NCI-H2029 (cell line): Measurements from ENCODE around the gene VTI1A.
"Not testable (repeated sequence)": the region's sequence is repeated elsewhere in the genome, so short reads cannot be mapped to it uniquely, and the experiment has no call there.

Source experiments
- DNase-seq: peaks from one replicate; lab custom pipeline; 2025; lab: John Stamatoyannopoulos, UW

Gene VTI1A

DNA sequence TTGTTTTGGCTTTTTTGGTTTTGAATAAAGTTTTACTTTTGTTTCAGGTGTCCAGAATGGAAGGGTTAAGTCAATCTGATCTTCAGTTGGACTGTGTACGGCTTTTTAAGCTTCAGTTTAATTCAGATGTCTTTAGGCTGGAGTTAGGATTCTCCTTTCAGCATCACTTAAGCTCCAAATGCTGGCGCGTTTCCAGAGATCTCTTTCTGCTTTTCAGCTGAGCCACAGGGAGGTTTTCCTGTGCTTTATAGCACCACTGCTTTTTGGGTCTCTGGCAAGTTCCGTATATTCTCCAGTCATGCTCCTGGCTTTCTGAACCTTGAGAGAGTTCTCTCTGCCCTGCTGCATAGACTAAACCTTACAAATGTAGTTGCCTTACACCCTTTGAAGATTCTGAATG is 60.0 kb downstream of the VTI1A start:
- DNase-seq, result no peak

- no peak for DNase-seq
These were observed 61.0 kb downstream of the VTI1A start for GRCh38 chr10:112507988-112508387.

DNA sequence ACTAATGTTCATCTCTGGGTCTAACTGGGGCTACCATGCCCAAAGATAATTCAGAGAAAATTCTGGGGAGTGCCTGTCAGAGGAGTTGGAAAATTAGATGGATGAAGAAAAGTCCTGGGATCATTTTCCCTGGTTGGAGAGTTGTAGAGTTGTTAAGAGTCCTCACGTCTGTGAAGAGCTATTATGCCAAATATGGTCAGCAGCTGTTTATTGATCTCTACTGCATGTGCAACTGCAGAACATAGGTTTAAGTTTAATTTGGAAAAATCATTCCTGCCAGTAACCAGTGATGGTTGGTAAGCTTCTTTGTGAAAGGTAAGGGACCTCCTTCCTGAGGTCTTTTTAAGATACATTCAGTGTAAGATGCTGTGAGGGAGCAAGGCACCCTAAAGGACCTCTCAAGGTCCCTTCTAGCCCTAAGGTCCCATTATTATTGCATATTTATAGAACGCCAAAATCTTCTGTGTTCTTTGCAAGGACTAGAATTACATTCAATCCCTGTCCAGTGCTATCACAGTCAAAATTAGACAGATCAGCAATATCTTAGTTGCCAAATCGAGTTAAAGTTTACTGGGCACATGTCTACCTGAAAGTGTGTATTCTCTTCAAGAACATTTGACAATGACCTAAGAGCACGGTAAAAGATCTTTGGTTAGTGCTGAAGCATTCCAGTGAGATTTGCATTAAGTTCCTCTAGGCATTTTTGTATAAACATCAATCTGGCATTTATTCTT is 62.7 kb downstream of the VTI1A start:
- DNase-seq, result no peak

DNA sequence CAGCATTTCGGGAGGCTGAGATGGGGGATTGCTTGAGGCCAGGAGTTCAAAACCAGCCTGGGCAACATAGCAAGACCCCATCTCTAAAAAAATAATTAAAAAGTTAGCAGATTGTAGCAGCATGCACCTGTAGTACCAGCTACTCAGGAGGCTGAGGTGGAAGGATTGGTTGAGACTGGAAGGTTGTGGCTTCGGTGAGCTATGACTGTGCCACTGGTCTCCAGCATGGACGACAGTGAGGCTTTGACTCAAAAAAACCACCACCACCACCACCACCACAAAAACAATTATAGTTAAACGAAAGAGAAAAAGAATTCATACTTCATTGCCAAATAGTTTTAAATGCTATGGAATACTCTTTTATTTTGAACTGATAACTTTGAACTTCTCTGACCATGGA is 63.4 kb downstream of the VTI1A start:
- DNase-seq, result no peak

GRCh38 chr10:112512294-112512693 is 65.3 kb downstream of the VTI1A start:
- no peak for DNase-seq

DNA sequence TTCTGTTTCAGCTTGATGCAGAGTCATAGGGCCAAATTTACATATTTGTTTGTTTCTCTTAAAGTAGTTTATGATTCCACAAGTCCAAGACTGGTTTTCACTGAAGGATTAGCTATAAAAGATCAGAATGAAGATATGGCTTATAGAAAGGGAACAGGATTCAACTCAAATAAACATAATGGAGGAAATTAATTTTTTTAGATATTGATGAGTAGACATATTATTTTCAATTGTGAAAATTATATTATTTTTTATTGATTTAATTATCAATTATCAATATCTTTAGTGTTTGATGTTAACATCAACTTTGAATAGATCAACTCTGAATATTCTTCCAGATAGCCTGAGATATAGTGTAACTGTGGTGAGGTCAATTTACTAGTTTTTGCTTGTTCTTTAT is 68.1 kb downstream of the VTI1A start:
- no peak for DNase-seq

GRCh38 chr10:112515852-112516251 is 68.8 kb downstream of the VTI1A start:
- no peak for DNase-seq

DNA sequence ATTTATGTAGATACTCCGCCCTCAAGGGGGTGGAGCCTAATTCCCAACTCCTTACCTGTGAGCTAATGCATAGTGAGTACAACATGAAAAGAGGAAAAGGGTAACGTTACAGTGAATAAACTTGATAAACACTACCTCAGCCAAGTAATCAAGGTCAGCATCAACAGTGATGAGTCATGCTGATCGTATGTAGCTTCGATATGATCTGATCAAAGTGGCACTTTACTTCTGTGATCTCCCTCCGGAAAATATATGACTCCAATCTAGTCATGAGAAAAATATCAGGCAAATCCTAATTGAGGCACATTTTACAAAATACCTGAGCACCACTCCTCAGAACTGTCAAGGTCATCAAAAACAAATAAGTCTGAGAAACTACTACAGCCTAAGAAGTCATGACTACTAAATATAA is 70.4 kb downstream of the VTI1A start:
- no peak for DNase-seq

GRCh38 chr10:112519133-112519761 is 72.2 kb downstream of the VTI1A start:
- DNase-seq, result no peak

DNA sequence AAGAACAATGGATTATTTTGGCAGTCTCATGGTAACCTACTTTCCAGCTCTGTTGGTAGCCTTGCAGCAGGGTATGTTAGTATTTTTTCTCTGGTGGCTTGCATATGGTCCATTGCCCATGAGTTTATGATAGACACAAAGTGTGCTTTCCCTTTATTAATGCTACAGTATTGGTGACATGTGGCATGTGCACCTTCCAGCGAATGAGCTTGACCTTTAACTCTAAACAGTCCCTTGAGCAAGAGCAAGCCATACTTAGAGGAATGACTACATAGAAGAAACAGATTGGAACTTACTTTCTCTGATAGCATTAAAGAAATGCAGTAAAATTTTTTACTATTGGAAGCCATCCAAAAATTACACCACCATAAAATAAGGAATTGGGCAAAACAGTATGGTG is 73.9 kb downstream of the VTI1A start:
- no peak for DNase-seq

DNA sequence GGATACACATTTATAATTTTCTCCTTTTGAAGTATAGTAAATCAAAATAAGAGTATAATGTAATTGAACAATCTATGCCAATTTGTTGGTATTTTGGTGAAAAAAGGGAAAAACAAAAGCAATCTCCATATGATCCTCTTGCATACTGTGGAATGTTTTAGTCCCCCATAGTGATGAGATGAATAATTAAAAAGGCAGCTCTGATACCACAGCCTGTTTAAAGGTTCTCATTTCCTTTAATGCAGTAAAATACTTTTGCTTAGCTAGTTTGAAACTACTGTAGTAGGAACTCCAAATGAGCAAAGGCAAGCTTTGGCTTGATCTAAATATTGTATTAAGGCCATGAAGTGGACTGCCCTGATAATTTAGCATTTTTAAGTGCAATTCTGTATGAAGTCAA is 77.6 kb downstream of the VTI1A start:
- DNase-seq, result no peak

- no peak for DNase-seq
These were observed 78.2 kb downstream of the VTI1A start for GRCh38 chr10:112525200-112525599.

DNA sequence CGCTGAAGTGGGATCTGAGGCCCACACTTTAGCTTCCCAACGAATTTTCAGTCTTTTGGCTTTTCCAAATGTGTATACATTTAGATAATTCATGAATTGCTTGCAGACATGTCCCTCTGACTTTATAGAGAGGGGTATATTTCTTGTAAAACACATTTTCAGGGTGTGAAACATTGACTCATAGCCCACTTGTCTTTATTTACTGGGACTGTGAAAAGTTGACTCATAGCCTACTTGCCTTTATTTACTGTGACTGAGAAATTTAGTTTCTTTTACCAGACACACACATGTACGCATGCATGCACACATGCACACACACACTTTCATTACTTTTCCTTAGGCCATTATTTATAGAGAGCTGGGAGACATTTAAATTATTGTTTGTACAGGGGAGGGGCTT is 79.1 kb downstream of the VTI1A start:
- no peak for DNase-seq

- no peak for DNase-seq
These were observed 79.9 kb downstream of the VTI1A start for GRCh38 chr10:112526906-112527305.

- DNase-seq, result no peak
These were observed 81.2 kb downstream of the VTI1A start for GRCh38 chr10:112528235-112528634.

DNA sequence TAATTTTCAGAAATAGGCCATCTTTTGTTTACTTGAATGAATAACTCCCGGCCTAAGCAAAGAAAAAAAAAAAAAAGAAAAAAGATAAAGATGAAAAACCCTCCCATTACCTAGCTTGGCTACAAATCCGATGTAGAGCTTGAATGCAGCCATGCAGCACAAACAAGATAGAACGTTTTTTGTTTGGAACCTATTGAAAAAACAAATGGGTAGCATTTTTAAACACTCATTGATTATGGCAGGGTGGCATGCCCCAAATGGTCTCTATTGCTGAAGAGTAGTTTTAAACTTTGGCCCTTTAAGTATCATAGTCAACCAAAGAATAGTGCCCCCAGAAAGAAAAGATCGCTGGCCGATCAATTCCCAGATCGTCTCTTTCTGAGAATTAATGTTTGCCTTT is 84.4 kb downstream of the VTI1A start:
- DNase-seq, result no peak

DNA sequence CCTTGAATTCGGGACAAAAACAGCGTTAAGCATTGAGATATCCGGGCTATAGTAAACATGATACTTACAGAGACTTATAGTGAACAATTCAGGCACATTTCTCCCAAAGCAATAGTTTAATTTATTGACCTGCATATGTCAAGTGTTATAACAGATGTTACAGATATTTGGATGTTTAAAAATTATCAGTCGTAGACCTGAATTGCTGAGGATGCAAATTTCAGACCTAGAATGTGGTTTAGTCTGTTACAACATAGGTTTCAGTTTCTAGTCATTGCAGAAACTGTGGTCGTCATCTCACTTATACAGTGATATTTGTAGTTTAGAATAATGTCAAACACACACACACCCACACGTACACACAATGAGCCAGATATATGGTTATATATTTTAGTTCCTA is 85.2 kb downstream of the VTI1A start:
- no peak for DNase-seq

GRCh38 chr10:112532956-112533355 is 85.9 kb downstream of the VTI1A start:
- no peak for DNase-seq

DNA sequence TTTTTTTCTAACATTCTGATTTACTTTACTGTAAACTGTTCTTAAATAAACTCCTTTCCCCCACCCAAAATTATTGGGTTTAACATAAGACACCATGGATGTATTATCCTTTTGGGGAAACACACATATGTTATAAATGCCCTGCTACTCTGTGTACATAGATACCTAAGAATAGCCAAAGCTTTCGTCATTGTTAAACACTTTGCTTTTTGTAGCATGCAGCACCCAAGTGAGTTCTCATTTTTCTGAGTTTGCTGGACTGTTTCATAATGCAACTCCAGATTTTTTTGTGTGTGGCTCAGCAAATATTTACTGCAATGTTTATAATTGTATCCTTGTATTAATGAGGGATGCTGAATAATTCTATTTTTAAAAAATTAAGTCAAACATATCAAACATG is 86.9 kb downstream of the VTI1A start:
- no peak for DNase-seq

GRCh38 chr10:112535531-112535951 is 88.5 kb downstream of the VTI1A start:
- no peak for DNase-seq

DNA sequence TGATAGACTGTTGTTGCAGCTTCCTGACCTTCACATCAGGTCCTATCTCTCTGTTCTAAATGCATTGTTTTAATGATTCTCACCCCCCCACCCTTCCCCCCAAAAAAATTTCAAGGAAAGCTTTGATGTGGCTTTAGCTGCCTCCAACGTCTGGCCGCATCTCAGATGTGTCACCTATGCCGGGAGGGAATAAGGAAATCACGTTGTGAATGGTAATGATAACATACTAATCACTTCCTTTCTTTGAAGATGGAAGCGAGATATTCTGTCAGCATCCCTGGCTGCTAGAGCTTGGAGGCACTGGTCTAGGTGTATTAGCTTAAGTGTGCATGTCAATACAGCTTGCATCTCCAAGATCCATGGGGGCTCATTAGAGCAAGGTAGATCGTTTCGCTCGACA is 89.6 kb downstream of the VTI1A start:
- DNase-seq, result no peak

GRCh38 chr10:112538168-112538567 is 91.2 kb downstream of the VTI1A start:
- no peak for DNase-seq

- no peak for DNase-seq
These were observed 92.3 kb downstream of the VTI1A start for GRCh38 chr10:112539340-112539739.

GRCh38 chr10:112542823-112543222 is 95.8 kb downstream of the VTI1A start:
- DNase-seq, result not testable (repeated sequence)
